Gastroesophageal sphincter (tissue), 4 donors: Measurements from ENCODE around the gene TBP. TPM values are rescaled to one million over a fixed set of nuclear protein-coding genes. Genes with fewer than 3 reads are reported as not detected.
A peak's percentile ranks its signal among the peaks of the same experiment; 100 is the strongest.

Source experiments
- ATAC-seq: fragments of 150-250 bp; one replicate; pipeline ENCODE4 v1.9.1; 2016; ENCODE audit warnings: mild to moderate bottlenecking, moderate library complexity
- H3K27ac ChIP-seq, 4 donors: fragments of 200-600 bp; sonication (generic) in 3 of 4; 1 replicate in 3 of 4; 2 replicates in 1 of 4; pipeline ENCODE4 v1.5.1; 2016 to 2019
- H3K27me3 ChIP-seq: fragments of 200-600 bp; sonication (generic); one replicate; pipeline ENCODE4 v1.5.1; 2019
- H3K36me3 ChIP-seq, 2 donors: fragments of 200-600 bp; sonication (generic); one replicate each; pipeline ENCODE4 v1.5.1; 2019; ENCODE audit warnings: control low read depth in 1 of 2
- H3K4me1 ChIP-seq, 3 donors: fragments of 200-600 bp; sonication (generic); 1 replicate in 2 of 3; 2 replicates in 1 of 3; pipeline ENCODE4 v1.5.1; 2016 to 2019; ENCODE audit warnings: control low read depth in 2 of 3
- H3K4me3 ChIP-seq, 2 donors: fragments of 200-600 bp; sonication (generic); one replicate each; pipeline ENCODE4 v1.5.1; 2019; ENCODE audit warnings: mild to moderate bottlenecking in 1 of 2, moderate library complexity in 1 of 2
- H3K9me3 ChIP-seq, 3 donors: fragments of 200-600 bp; sonication (generic); one replicate each; pipeline ENCODE4 v1.5.1; 2017 to 2019; ENCODE audit warnings: control low read depth in 2 of 3
- EP300 ChIP-seq: sonication (generic); formaldehyde crosslinking; IDR thresholded peaks from one replicate; pipeline ENCODE4 v1.6.1; 2017; ENCODE audit warnings: antibody characterized with exemption, mild to moderate bottlenecking
- POLR2A ChIP-seq, 2 donors: fragments of 450-650 bp; IDR thresholded peaks; one replicate each; pipeline ENCODE4 v1.6.1; 2017; ENCODE audit warnings: antibody characterized with exemption in 2 of 2, mild to moderate bottlenecking in 2 of 2, moderate library complexity in 1 of 2
- POLR2AphosphoS5 ChIP-seq: sonication (generic); formaldehyde crosslinking; IDR thresholded peaks from one replicate; pipeline ENCODE4 v1.6.1; 2017; ENCODE audit warnings: antibody characterized with exemption
- WGBS, 2 donors: methylation state at CpG; one replicate each; pipeline ENCODE4 v1.1.5; 2018; ENCODE audit warnings: low coverage in 1 of 2; 5-methylcytosine and 5-hydroxymethylcytosine counted together
- total RNA-seq, 4 donors: library from RNA; depleted of rRNA; stranded (reverse); fragments of >200 nt; gene quantifications; one replicate each; pipeline ENCODE4 v1.1.0, GENCODE V29; 2016
- TF ChIP-seq, protein P1 (sequence below), 4 experiments: fragments of 200-600 bp in 2 of 4; fragments of 450-650 bp in 2 of 4; sonication (generic) in 1 of 4; IDR thresholded peaks; one replicate each; pipeline ENCODE4 v1.5.1; 2017 to 2019; ENCODE audit warnings: antibody characterized with exemption in 4 of 4, mild to moderate bottlenecking in 2 of 4, moderate library complexity in 2 of 4

TBP gene
- total RNA-seq, 4 donors from 2014 or later, result 12.1 to 21.8 (median 14.8) TPM

DNA sequence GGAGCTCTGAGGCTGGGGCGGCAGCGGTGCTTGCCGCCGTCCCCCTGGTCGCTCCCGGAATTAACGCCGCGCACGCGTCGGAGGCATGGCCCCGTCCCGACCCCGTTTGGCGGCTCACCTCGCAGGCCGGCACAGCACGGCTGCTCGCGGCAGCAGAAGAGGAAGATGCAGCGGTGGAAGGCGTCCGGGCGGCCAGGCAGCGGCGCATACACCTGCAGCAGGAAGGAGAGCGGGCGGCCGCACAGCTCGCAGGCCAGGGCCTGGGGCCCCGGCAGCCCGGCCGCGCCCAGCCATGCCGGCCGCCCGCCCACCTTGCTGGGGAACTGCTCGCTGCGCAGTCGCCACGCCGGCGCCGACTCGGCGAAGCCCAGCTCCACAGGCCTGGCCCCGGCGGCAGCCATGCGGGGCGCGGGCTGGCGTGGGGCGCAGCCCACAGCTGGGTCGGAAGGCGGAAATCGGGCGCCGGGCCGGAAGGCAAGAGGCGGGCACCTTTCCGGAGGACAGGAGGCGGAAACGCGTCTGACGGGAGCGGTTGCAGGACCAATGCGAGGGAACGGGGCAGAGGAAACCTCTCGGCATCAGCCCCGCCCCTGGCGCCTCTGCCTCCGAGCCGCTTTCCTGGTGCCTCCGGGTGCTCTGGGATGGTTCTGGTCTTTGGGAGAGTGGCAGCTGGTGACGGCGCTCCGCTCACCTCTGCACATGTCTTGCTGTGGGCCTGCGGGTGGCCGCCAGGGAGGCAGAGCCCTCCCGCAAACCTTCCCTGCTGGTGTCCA lies 30.2 kb downstream of the TBP start, which contains the start of gene PDCD2:
PDCD2 (minus strand) TSS at position 457 of the 773 bp plus-strand sequence; CDS start at position 401, 56 bp downstream.
- H3K36me3 ChIP-seq, result peaks cover 0 to 36% of the 10 kb centered on the region in 2 donors
- peak within 1 kb of the TSS; percentile 75 to 77 for H3K4me3 ChIP-seq
- H3K27me3 ChIP-seq, result no peaks in the 10 kb centered on the region
- peak; percentile 97 for ATAC-seq
- H3K4me1 ChIP-seq, result peaks cover 3 to 20% (median 9%) of the 10 kb centered on the region in 3 donors
- H3K27ac ChIP-seq, result peak within 1 kb of the TSS; percentile 43 to 95 (median 91)
- WGBS, 2 donors, result 0% methylated on average over 6 of the region's 81 CpGs; no CpG with 5 or more reads in 1 of the 2 donors
- TF ChIP-seq, protein P1, sequence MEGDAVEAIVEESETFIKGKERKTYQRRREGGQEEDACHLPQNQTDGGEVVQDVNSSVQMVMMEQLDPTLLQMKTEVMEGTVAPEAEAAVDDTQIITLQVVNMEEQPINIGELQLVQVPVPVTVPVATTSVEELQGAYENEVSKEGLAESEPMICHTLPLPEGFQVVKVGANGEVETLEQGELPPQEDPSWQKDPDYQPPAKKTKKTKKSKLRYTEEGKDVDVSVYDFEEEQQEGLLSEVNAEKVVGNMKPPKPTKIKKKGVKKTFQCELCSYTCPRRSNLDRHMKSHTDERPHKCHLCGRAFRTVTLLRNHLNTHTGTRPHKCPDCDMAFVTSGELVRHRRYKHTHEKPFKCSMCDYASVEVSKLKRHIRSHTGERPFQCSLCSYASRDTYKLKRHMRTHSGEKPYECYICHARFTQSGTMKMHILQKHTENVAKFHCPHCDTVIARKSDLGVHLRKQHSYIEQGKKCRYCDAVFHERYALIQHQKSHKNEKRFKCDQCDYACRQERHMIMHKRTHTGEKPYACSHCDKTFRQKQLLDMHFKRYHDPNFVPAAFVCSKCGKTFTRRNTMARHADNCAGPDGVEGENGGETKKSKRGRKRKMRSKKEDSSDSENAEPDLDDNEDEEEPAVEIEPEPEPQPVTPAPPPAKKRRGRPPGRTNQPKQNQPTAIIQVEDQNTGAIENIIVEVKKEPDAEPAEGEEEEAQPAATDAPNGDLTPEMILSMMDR (IDR thresholded peaks at IDR 0.05), result no peak
- TF ChIP-seq POLR2AphosphoS5, result peak; percentile 78
- TF ChIP-seq EP300, result no peak
- peak; percentile 65 to 67 for TF ChIP-seq POLR2A (IDR thresholded peaks at IDR 0.05)
- H3K9me3 ChIP-seq, result no peaks in the 10 kb centered on the region

DNA sequence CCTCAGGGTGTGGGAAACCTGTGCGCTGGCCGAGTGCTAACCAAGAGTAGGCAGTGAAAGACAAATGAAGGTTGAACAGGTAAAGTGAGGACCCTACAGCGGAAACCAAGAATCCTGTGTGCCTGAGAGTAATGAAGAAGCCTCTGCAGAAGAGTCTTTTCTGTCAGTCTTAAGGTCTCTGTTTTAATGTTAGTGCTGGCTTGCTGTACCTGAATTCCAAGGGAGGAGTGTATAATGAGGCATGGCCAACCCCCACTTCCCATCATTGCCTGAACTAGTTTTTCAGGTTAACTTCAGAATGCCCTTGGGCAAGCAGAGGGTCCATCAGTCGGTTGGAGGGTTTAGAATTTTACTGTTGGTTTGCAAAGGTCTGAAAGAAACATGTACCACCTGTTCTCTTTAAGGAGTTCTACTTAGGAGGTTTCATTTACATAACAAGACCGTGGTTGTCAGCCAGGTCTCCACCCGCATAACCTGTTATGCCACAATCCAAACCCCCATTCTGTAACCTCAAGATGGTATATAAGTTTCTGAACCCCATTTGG lies 30.9 kb downstream of the TBP start:
- WGBS, 2 donors, result 7 to 12% methylated on average over 3 to 4 of the region's 6 CpGs
- TF ChIP-seq POLR2AphosphoS5 (no peak), POLR2A (IDR thresholded peaks at IDR 0.05) (no peak), EP300 (no peak)
- TF ChIP-seq, protein P1 (IDR thresholded peaks at IDR 0.05), result no peak
- no peaks in the 10 kb centered on the region for H3K9me3 ChIP-seq
- H3K4me1 ChIP-seq, result peaks cover 3 to 20% (median 9%) of the 10 kb centered on the region in 3 donors
- H3K4me3 ChIP-seq, result peak overlapping the region; percentile 75 to 77
- ATAC-seq, result no peak
- no peaks in the 10 kb centered on the region for H3K27me3 ChIP-seq
- H3K36me3 ChIP-seq, result peaks cover 0 to 30% of the 10 kb centered on the region in 2 donors
- H3K27ac ChIP-seq, result peak overlapping the region; percentile 41 to 95 (median 91)

DNA sequence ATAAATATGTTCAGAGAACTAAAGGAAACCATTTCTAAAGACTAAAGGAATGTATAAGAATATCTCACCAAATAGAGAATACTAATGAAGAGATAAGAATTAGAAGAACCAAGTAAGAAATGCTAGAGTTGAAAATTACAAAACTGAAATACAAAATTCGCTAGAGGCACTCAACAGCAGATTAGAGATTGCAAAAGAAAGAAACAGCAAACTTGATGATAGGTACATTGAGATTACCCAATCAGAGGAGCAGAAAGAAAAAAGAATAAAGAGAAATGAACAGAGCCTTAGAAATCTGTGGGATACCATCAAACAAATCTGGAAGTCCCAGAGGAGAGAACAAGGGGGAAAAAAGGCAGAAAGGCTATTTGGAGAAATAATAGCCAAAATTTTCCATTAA lies 36.6 kb downstream of the TBP start:
- H3K4me1 ChIP-seq, result peaks cover 0 to under 1% (median 0%) of the 10 kb centered on the region in 3 donors
- 87 to 100% methylated on average over 1 of the region's 1 CpG for WGBS, 2 donors
- TF ChIP-seq POLR2AphosphoS5 (no peak), EP300 (no peak), POLR2A (IDR thresholded peaks at IDR 0.05) (no peak)
- TF ChIP-seq, protein P1 (IDR thresholded peaks at IDR 0.05), result no peak
- no peak for ATAC-seq
- no peak overlapping the region for H3K27ac ChIP-seq
- no peak overlapping the region for H3K4me3 ChIP-seq
- peaks cover 0 to 18% (median 0%) of the 10 kb centered on the region in 3 donors for H3K9me3 ChIP-seq
- no peaks in the 10 kb centered on the region for H3K36me3 ChIP-seq
- peaks cover 4% of the 10 kb centered on the region for H3K27me3 ChIP-seq

DNA sequence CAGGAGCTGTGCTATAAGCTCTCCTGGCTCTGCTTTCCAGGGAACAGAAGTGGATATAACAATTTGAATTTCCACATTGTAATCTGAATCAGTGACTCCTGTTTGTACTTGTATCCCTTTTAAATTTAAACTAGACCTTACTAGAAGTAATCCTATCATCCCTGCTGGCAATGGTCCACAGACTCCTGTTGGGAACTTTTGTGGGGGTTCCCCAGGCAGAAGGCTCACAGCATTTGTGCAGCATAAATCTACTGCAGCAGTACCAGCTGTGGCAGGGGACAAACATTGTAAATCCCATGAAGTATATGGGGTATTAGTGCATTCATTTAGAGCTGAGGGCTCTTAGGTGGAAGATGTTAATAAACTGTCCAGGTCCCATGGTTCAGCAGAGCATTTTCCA lies 42.3 kb downstream of the TBP start:
- H3K4me3 ChIP-seq, result no peak overlapping the region
- H3K4me1 ChIP-seq, result no peaks in the 10 kb centered on the region
- peaks cover 15% of the 10 kb centered on the region for H3K27me3 ChIP-seq
- no peak overlapping the region for H3K27ac ChIP-seq
- H3K36me3 ChIP-seq, result no peaks in the 10 kb centered on the region
- no peak for ATAC-seq
- H3K9me3 ChIP-seq, result peaks cover 0 to 14% (median 0%) of the 10 kb centered on the region in 3 donors
- TF ChIP-seq POLR2A (IDR thresholded peaks at IDR 0.05), result no peak
- no peak for TF ChIP-seq EP300
- TF ChIP-seq, protein P1 (IDR thresholded peaks at IDR 0.05), result no peak
- TF ChIP-seq POLR2AphosphoS5, result no peak
